Measurements from ENCODE around the gene PLA2G2D.

Gene PLA2G2D

DNA sequence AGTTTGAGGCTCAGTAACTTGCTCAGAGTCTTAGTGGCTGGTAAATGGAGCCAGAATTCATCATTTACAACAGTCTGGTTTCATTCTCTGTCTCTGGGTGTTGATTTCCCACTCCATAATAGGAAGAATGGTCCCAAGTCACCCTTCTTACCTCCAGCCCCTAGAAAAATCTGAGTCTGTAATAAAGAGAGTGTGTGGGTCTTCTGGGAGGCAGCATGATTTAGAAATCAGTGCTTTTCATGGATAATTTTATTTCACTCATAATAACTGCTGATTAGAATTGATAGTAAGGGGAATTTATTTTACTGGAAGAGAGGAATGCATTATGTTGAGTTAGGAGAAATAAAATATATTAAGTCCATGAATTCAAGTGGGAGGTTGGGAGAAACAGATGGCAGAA is 2.1 kb downstream of the PLA2G2D start:
- TF ChIP-seq, protein P1, sequence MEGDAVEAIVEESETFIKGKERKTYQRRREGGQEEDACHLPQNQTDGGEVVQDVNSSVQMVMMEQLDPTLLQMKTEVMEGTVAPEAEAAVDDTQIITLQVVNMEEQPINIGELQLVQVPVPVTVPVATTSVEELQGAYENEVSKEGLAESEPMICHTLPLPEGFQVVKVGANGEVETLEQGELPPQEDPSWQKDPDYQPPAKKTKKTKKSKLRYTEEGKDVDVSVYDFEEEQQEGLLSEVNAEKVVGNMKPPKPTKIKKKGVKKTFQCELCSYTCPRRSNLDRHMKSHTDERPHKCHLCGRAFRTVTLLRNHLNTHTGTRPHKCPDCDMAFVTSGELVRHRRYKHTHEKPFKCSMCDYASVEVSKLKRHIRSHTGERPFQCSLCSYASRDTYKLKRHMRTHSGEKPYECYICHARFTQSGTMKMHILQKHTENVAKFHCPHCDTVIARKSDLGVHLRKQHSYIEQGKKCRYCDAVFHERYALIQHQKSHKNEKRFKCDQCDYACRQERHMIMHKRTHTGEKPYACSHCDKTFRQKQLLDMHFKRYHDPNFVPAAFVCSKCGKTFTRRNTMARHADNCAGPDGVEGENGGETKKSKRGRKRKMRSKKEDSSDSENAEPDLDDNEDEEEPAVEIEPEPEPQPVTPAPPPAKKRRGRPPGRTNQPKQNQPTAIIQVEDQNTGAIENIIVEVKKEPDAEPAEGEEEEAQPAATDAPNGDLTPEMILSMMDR (conservative IDR thresholded peaks at IDR 0.05; ENCODE audit: control insufficient read depth, insufficient read depth, low read depth, low read length) = no peak
- no peak overlapping the region for H3K4me3 ChIP-seq (ENCODE audit: control insufficient read depth, low read depth, low read length)
- DNase-seq (ENCODE audit: low read depth) = no peak

DNA sequence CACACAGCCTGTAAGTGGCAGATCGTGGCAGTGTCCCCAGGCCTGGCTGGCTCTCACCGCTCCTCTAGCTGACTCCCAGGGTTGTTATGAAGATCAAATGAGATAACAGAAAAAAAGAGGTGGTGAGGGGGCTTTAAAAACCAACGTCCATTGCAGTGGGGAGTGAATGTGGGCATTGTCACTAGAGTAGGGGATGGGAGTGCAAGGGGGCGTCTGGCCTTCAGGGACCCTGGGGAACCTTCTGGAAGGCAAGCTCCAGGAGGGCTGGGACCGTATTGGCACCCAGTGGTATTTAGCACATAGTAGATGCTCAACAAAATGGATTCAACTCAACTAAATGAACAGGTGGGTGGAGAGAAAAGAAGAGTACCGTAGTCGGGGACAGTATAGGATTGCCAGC is 3.4 kb downstream of the PLA2G2D start:
- TF ChIP-seq, protein P1 (conservative IDR thresholded peaks at IDR 0.05; ENCODE audit: control insufficient read depth, insufficient read depth, low read depth, low read length) = no peak

DNA sequence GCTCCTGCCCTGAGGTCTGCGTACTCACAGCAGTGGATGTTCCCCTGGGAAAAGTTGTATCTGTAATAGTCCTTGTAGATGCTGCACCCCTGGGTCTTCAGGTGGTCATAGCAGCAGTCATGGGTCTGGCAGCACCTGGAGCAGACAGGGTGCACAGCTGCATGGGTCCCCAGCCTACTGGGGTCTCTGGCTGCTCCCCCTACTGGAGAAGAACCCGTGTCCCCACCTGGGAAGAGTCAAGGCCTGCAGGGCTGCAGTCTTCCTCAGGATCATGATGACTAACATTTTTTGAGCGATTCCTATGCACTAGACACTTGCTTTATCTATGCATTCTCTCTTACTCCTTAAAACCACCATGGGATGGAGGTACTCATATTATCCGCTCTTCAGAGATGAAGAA is 3.9 kb downstream of the PLA2G2D start:
- DNase-seq (ENCODE audit: low read depth) = no peak
- TF ChIP-seq, protein P1 (conservative IDR thresholded peaks at IDR 0.05; ENCODE audit: control insufficient read depth, insufficient read depth, low read depth, low read length) = no peak
- H3K4me3 ChIP-seq (ENCODE audit: control insufficient read depth, low read depth, low read length) = no peak overlapping the region

More for the DNA sequence above, 3.4 kb downstream of the PLA2G2D start:
- DNase-seq (ENCODE audit: low read depth) = no peak
- no peak overlapping the region for H3K4me3 ChIP-seq (ENCODE audit: control insufficient read depth, low read depth, low read length)

DNA sequence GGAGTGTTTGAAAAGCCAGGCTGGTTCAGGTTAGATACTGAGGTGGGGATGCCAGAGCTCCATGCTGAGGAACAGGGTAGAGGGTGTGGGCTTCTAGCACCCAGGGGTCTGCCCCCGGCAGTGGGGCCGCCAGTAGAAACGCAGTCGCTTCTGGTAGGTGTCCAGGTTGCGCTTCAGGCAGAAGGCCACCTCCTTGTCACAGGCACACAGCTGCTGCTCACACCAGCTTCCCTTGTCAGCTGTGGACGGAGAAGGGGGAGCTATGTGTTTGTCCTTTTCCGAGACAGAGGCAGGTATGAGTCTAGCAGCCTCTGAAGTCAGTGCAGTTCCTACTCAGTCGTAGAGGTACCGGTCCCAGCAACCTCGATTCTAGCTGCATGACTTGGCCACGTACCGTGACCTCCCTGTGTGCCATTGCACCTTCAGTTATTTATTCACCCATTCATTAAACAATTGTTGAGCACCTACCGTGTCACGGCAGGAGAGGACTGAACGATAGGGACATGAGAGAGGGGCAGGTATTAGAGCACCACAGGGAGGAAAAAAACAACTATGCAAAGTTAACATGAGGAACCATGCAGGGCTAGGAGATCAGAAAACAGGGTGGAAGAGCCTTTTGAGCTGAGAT is 5.2 kb downstream of the PLA2G2D start:
- TF ChIP-seq, protein P1 (conservative IDR thresholded peaks at IDR 0.05; ENCODE audit: control insufficient read depth, insufficient read depth, low read depth, low read length) = no peak
- DNase-seq (ENCODE audit: low read depth) = no peak
- H3K4me3 ChIP-seq (ENCODE audit: control insufficient read depth, low read depth, low read length) = no peak overlapping the region

DNA sequence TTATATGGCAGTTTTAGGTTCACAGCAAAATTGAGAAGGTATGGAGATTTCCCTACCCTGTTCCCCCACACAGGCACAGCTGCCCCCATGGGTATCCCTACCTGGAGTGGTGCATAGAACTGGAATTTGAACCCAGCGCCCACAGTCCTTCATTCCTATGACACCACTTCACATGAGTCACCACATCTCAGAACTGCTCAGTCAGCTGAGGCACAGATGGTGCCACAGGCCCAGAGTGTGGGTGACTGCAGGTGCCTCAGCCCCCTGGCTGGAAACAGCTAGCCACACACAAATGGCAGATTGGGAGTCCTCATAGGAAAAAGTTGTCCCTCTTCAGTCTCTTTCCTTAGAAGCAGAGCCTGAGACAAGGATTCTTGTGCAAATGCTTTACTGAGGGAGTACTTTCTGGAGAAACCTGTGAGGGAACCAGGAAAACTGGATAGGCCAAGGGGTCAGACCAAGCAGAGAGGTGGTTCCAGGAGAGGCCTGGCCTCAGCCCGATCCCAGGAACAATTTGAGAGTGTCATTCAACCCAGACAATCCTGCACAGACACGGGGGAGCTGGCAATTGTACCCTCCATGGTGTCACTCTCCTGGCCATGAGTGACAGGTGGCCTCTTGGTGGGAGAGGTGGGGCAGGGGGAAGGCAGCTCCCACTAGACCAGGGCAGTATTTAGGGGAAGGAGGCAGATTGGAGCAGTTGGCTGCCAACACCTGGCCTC is 6.9 kb downstream of the PLA2G2D start:
- peak; percentile 29 for DNase-seq (ENCODE audit: low read depth)
- TF ChIP-seq, protein P1 (conservative IDR thresholded peaks at IDR 0.05; ENCODE audit: control insufficient read depth, insufficient read depth, low read depth, low read length) = no peak
- no peak overlapping the region for H3K4me3 ChIP-seq (ENCODE audit: control insufficient read depth, low read depth, low read length)

DNA sequence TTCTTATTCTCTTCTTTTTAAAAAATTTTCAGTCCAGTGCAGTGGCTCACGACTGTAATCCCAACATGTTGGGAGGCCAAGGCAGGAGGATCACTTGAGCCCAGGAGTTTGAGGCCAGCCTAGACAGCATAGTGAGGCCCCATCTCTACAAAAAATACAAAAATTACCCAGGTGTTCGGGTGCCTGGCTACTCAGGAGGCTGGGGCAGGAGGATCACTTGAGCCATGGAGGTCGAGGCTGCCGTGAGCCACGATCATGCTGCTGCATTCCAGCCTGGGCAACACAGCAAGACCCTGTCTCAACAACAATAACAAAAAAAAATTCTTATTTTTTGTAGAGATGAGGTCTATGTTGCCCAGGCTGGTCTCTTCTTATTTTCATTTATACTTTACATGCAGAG is 7.9 kb downstream of the PLA2G2D start:
- TF ChIP-seq, protein P1 (conservative IDR thresholded peaks at IDR 0.05; ENCODE audit: control insufficient read depth, insufficient read depth, low read depth, low read length) = no peak
- DNase-seq (ENCODE audit: low read depth) = no peak
- H3K4me3 ChIP-seq (ENCODE audit: control insufficient read depth, low read depth, low read length) = no peak overlapping the region
